ENCODE data around the gene TMEM14C.

GRCh38 chr6:10695086-10695657 lies 27.7 kb upstream of the TMEM14C start:
- TF ChIP-seq CTCF (optimal IDR thresholded peaks at IDR 0.05 in 1 of 3, IDR thresholded peaks at IDR 0.05 in 1 of 3, conservative IDR thresholded peaks at IDR 0.05 in 1 of 3; ENCODE audit: extremely low read depth in 1 of 3, insufficient read depth in 2 of 3, low read length in 3 of 3) (no peak), EZH2 (IDR thresholded peaks at IDR 0.05; ENCODE audit: low read length) (no peak)

Data from keratinocyte (primary cell).